ENCODE measurements around the gene NISCH.

The NISCH gene

GRCh38 chr3:52447512-52448355, 7.7 kb upstream of the NISCH start:
- DNase-seq = no peak

GRCh38 chr3:52450489-52451236, 4.7 kb upstream of the NISCH start:
- no peak for DNase-seq

- DNase-seq = no peak
These were observed 3.9 kb upstream of the NISCH start for GRCh38 chr3:52451237-52452083.

- no peak for DNase-seq
These were observed 3.3 kb upstream of the NISCH start for GRCh38 chr3:52452126-52452525.

- no peak for DNase-seq
These were observed 2.7 kb upstream of the NISCH start for GRCh38 chr3:52452570-52453221.

- no peak for DNase-seq
These were observed 1.7 kb upstream of the NISCH start, which contains the start of gene TNNC1 for GRCh38 chr3:52453496-52454249. Gene TNNC1, minus strand, starts transcription at chr3:52454041. Its CDS starts 26 bp downstream, at chr3:52454015.

- no peak for DNase-seq
These were observed 1.0 kb upstream of the NISCH start for GRCh38 chr3:52454250-52454937.

GRCh38 chr3:52454938-52455282, 494 bp upstream of the NISCH start:
- DNase-seq = no peak

GRCh38 chr3:52456169-52456799, 880 bp downstream of the NISCH start:
- peak; percentile 34 for DNase-seq

GRCh38 chr3:52456800-52457183, 1.4 kb downstream of the NISCH start:
- no peak for DNase-seq

- DNase-seq = no peak
These were observed 2.8 kb downstream of the NISCH start for GRCh38 chr3:52458031-52458760.

GRCh38 chr3:52458770-52459545, 3.6 kb downstream of the NISCH start:
- DNase-seq = no peak

GRCh38 chr3:52461874-52462273, 6.5 kb downstream of the NISCH start:
- DNase-seq = no peak

GRCh38 chr3:52463416-52463815, 8.0 kb downstream of the NISCH start:
- DNase-seq = no peak

GRCh38 chr3:52468336-52468735, 12.9 kb downstream of the NISCH start:
- DNase-seq = peak; percentile 63

- peak; percentile 84 for DNase-seq
These were observed 13.6 kb downstream of the NISCH start for GRCh38 chr3:52469001-52469400.

GRCh38 chr3:52470920-52471319, 15.5 kb downstream of the NISCH start:
- no peak for DNase-seq

- no peak for DNase-seq
These were observed 16.2 kb downstream of the NISCH start for GRCh38 chr3:52471371-52472238.
